ENCODE results near the gene DHRS13.
A peak's percentile ranks its signal among the peaks of the same experiment; 100 is the strongest.

DNA sequence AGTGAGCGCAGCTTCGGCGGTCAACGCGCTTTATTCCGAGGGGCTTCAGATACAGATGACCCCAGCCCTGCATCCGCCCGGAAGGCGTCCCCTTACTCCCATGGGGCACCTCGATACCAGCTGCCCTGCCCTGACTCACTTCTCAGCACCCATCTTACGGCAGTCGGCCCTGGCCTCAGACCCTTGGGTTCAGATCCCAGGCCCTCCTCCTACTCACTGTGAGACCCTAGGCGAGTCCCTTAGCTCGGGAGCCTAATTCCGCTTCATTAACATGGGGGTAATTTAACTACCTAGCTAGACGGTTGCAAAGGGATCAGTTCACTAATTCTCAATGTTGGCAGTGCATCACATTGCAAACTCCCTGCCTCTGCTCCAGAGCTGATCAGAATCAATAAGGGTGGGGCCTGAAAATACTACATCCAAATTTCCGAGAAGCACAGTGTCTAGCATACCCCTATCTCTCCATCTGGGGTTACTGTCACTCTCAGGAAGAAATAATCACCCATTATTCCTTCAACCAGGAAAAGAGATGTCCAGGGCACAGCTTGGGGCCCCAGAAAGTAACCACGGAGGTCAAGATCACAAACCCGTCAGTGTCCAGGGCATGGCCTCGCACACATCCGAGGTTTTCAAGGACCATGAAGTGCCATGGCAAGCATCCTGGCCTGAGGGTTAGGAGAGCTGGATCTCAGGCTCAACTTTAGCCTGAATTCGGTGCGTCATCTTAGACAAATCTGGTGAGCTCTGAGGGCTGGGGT is 4.9 kb downstream of the DHRS13 start:
- TF ChIP-seq, protein P1, sequence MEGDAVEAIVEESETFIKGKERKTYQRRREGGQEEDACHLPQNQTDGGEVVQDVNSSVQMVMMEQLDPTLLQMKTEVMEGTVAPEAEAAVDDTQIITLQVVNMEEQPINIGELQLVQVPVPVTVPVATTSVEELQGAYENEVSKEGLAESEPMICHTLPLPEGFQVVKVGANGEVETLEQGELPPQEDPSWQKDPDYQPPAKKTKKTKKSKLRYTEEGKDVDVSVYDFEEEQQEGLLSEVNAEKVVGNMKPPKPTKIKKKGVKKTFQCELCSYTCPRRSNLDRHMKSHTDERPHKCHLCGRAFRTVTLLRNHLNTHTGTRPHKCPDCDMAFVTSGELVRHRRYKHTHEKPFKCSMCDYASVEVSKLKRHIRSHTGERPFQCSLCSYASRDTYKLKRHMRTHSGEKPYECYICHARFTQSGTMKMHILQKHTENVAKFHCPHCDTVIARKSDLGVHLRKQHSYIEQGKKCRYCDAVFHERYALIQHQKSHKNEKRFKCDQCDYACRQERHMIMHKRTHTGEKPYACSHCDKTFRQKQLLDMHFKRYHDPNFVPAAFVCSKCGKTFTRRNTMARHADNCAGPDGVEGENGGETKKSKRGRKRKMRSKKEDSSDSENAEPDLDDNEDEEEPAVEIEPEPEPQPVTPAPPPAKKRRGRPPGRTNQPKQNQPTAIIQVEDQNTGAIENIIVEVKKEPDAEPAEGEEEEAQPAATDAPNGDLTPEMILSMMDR (IDR thresholded peaks at IDR 0.05) = peak in 1 of 12 donors; percentile 2
- TF ChIP-seq POLR2A (IDR thresholded peaks at IDR 0.05) = peak in 1 of 2 donors; percentile 1
